GM12878 (cell line): ENCODE data around the gene MACROD2. TPM values are rescaled to one million over a fixed set of nuclear protein-coding genes. Genes with fewer than 3 reads are reported as not detected.

Experiments
- ATAC-seq: fragments of 200-7000 bp; cut with Tn5 transposase; 3 replicates; pipeline ENCODE4 v1.9.1; 2020; ENCODE audit warnings: mild to moderate bottlenecking, moderate library complexity
- BruUV-seq: library from RNA; stranded (reverse); fragments of 400-500 nt; replicated peaks from 2 replicates; lab custom pipeline; 2021; lab: Mats Ljungman, UMichigan
- CTCF ChIA-PET: fragments of 300-600 bp; sonication (Branson Sonifier 250); formaldehyde crosslinking; extraction: SDS; loops from one replicate; lab custom pipeline; 2021; ENCODE audit warnings: inconsistent platforms; lab: Yijun Ruan, JAX
- POLR2A ChIA-PET: fragments of 350-600 bp; formaldehyde crosslinking; extraction: SDS; loops from one replicate; lab custom pipeline; 2021; ENCODE audit warnings: inconsistent platforms; lab: Charles Lee
- RAD21 ChIA-PET: fragments of 300-600 bp; sonication (Branson Sonifier 250); formaldehyde crosslinking; loops from one replicate; lab custom pipeline; 2023; ENCODE audit warnings: antibody characterized with exemption; ENCODE audit not compliant: unreplicated experiment; lab: Charles Lee
- SMC1A ChIA-PET: fragments of 300-600 bp; sonication (Branson Sonifier 250); formaldehyde crosslinking; loops from one replicate; lab custom pipeline; 2023; ENCODE audit not compliant: unreplicated experiment, uncharacterized antibody; lab: Charles Lee
- DNase-seq: peaks from one replicate; pipeline ENCODE4 v3.0.0-alpha.2; 2011; ENCODE audit warnings: low read depth, low spot score
- FAIRE-seq: peaks from 3 replicates; lab custom pipeline; 2011; peaks lifted over from hg19 to GRCh38; lab: Jason Lieb, UNC
- H2AFZ ChIP-seq: 2 replicates; pipeline ENCODE4 v1.6.0; 2011; ENCODE audit warnings: low read depth, low read length, control low read depth; ENCODE audit not compliant: control insufficient read depth
- H3K27ac ChIP-seq: 2 replicates; pipeline ENCODE4 v1.5.1; 2011; ENCODE audit warnings: control low read depth; ENCODE audit not compliant: control insufficient read depth, insufficient read depth
- H3K27me3 ChIP-seq, 2 experiments: replicated peaks in 1 of 2; 2 replicates each; pipeline versions ENCODE4 v1.6.0 to v1.6.1; 2011; ENCODE audit warnings: low read length in 1 of 2; ENCODE audit not compliant: control insufficient read depth in 2 of 2, insufficient read depth in 2 of 2
- H3K36me3 ChIP-seq, 2 experiments: 2 replicates each; pipeline ENCODE4 v1.5.1; 2011; ENCODE audit warnings: low read length in 1 of 2; ENCODE audit not compliant: control insufficient read depth in 2 of 2, insufficient read depth in 2 of 2
- H3K4me1 ChIP-seq: 2 replicates; pipeline ENCODE4 v1.6.1; 2011; ENCODE audit warnings: mild to moderate bottlenecking, low read length, moderate library complexity, mixed read lengths; ENCODE audit not compliant: control insufficient read depth, insufficient read depth
- H3K4me2 ChIP-seq: 2 replicates; pipeline ENCODE4 v1.6.0; 2011; ENCODE audit warnings: control low read depth; ENCODE audit not compliant: control insufficient read depth, insufficient read depth
- H3K4me3 ChIP-seq: fragments of 200-600 bp; sonication (generic); 2 replicates; pipeline ENCODE4 v1.5.1; 2016
- H3K79me2 ChIP-seq: 2 replicates; pipeline ENCODE4 v1.6.0; 2011; ENCODE audit warnings: low read length; ENCODE audit not compliant: control insufficient read depth, insufficient read depth
- H3K9ac ChIP-seq: 2 replicates; pipeline ENCODE4 v1.8.0; 2011; ENCODE audit warnings: low read length, control low read depth, mixed read lengths; ENCODE audit not compliant: control insufficient read depth, insufficient read depth
- H3K9me3 ChIP-seq: replicated peaks from 3 replicates; pipeline ENCODE4 v1.5.1; 2011; ENCODE audit warnings: mild to moderate bottlenecking, low read length; ENCODE audit not compliant: control insufficient read depth, insufficient read depth
- H4K20me1 ChIP-seq: 2 replicates; pipeline ENCODE4 v1.6.0; 2011; ENCODE audit not compliant: control insufficient read depth, insufficient read depth
- ASH2L ChIP-seq: fragments of 300-600, 200-600 bp; sonication (generic); IDR thresholded peaks from 2 replicates; pipeline ENCODE4 v1.6.1; 2017; ENCODE audit warnings: low read depth, mild to moderate bottlenecking, borderline replicate concordance
- ATF3 ChIP-seq: IDR thresholded peaks from 2 replicates; pipeline ENCODE4 v1.6.1; 2011; ENCODE audit warnings: low read depth, mild to moderate bottlenecking, low read length, moderate library complexity, borderline replicate concordance; ENCODE audit errors: extremely low read depth
- BRCA1 ChIP-seq: IDR thresholded peaks from 2 replicates; pipeline ENCODE4 v1.6.1; 2011; ENCODE audit warnings: low read depth, low read length, improper control_type of control experiment
- FOXM1 ChIP-seq: IDR thresholded peaks from 2 replicates; pipeline ENCODE4 v1.6.1; 2012; ENCODE audit warnings: low read depth, mild to moderate bottlenecking, inconsistent platforms, low read length, moderate library complexity
- HDAC2 ChIP-seq: fragments of 200-600 bp; sonication (generic); IDR thresholded peaks from 2 replicates; pipeline ENCODE4 v1.6.1; 2017
- HDAC6 ChIP-seq: fragments of 200-600 bp; sonication (generic); IDR thresholded peaks from one replicate; pipeline ENCODE4 v1.8.0; 2017; ENCODE audit warnings: antibody characterized with exemption; ENCODE audit not compliant: unreplicated experiment
- IKZF2 ChIP-seq, 2 experiments: fragments of 450-650 bp; IDR thresholded peaks; 2 replicates each; pipeline ENCODE4 v1.6.1; 2017; ENCODE audit warnings: mild to moderate bottlenecking in 2 of 2, moderate library complexity in 2 of 2
- PAX5 ChIP-seq: IDR thresholded peaks from 2 replicates; pipeline ENCODE4 v1.6.1; 2011; ENCODE audit warnings: low read depth, low read length, borderline replicate concordance
- PAX8 ChIP-seq: fragments of 450-650 bp; IDR thresholded peaks from 2 replicates; pipeline ENCODE4 v1.6.1; 2017; ENCODE audit warnings: mild to moderate bottlenecking, moderate library complexity
- PBX3 ChIP-seq: IDR thresholded peaks from 2 replicates; pipeline ENCODE4 v1.6.1; 2011; ENCODE audit warnings: mild to moderate bottlenecking, low read depth, low read length, moderate library complexity; ENCODE audit not compliant: insufficient replicate concordance
- REST ChIP-seq: IDR thresholded peaks from 2 replicates; pipeline ENCODE4 v1.6.1; 2012; ENCODE audit warnings: mild to moderate bottlenecking, low read depth, low read length
- RUNX3 ChIP-seq: IDR thresholded peaks from 2 replicates; pipeline ENCODE4 v1.6.1; 2012; ENCODE audit warnings: low read length, inconsistent platforms
- SREBF1 ChIP-seq: IDR thresholded peaks from 2 replicates; pipeline ENCODE4 v1.6.1; 2012; ENCODE audit warnings: mild to moderate bottlenecking, low read length
- STAT1 ChIP-seq: fragments of 450-650 bp; conservative IDR thresholded peaks from 2 replicates; pipeline ENCODE4 v1.6.1; 2014; ENCODE audit warnings: antibody characterized with exemption, mild to moderate bottlenecking
- USF2 ChIP-seq: IDR thresholded peaks from 2 replicates; pipeline ENCODE4 v1.6.1; 2011; ENCODE audit warnings: low read depth, low read length, improper control_type of control experiment, borderline replicate concordance
- ZSCAN29 ChIP-seq: fragments of 450-650 bp; IDR thresholded peaks from 2 replicates; pipeline ENCODE4 v1.6.1; 2017; ENCODE audit warnings: mild to moderate bottlenecking, moderate library complexity
- WGBS: methylation state at CpG from one replicate; pipeline ENCODE4 v1.1.6; 2016; ENCODE audit warnings: low lambda C conversion rate; ENCODE audit not compliant: insufficient replicate concordance, insufficient coverage; ENCODE audit errors: missing lambda C conversion rate; 5-methylcytosine and 5-hydroxymethylcytosine counted together
- in situ Hi-C: fragments of 300-500 bp; cut with MboI; formaldehyde crosslinking; loops from 9 replicates; pipeline ENCODE4 v1.14.3; 2018; ENCODE audit warnings: mixed read lengths
- intact Hi-C: fragments of 100-400 bp; cut with micrococcal nuclease; formaldehyde crosslinking; loops from one replicate; pipeline ENCODE4 v1.14.2; 2022; ENCODE audit not compliant: unreplicated experiment
- polyA plus RNA-seq, 11 experiments: library from polyadenylated mRNA; depleted of rRNA in 4 of 11; unstranded in 6 of 11; stranded (reverse) in 5 of 11; fragments of >200 nt; fragmentation: Nextera tagmentation in 4 of 11; fragmentation: Illumina TruSeq in 1 of 11; extraction: Ambion mirVana in 4 of 11; extraction: Trizol in 1 of 11; gene quantifications; 1 replicate in 1 of 11; 2 replicates in 10 of 11; pipeline versions ENCODE4 v1.2.1 to v1.2.3, GENCODE V29; 2011 to 2016; ENCODE audit warnings: inconsistent platforms in 2 of 11, missing spikeins in 2 of 11, low read depth in 1 of 11
- total RNA-seq, 4 experiments: library from RNA; depleted of rRNA in 3 of 4; stranded (reverse); fragments of >200 nt in 3 of 4; fragmentation: Illumina TruSeq in 1 of 4; extraction: Trizol in 1 of 4; gene quantifications; 2 replicates each; pipeline versions ENCODE4 v1.2.1 to v1.2.3, GENCODE V29; 2013 to 2021

Gene MACROD2
- total and polyA plus RNA-seq, 10 of the 15 experiments (the other 5 are each of a cell fraction or from before 2014, with no cell fraction given): 1.1 to 21.5 (median 2.2) TPM

- no peak for TF ChIP-seq STAT1
- no peak for TF ChIP-seq ATF3
- no peak for TF ChIP-seq IKZF2 (IDR thresholded peaks at IDR 0.05)
Observed at GRCh38 chr20:15637950-15638754, 1642.8 kb downstream of the MACROD2 start (continued).

- intact Hi-C loops: no loop called here
- Histone ChIP-seq H3K36me3 (no peaks in the 10 kb centered on the region), H3K4me2 (no peak overlapping the region), H3K79me2 (no peaks in the 10 kb centered on the region), H3K27me3 (no peaks in the 10 kb centered on the region), H3K9ac (no peak overlapping the region)
- no peak for FAIRE-seq
- ChIA-PET SMC1A (no interaction called here), CTCF (no interaction called here)
- no peak for DNase-seq
- TF ChIP-seq FOXM1: no peak
- no peak for TF ChIP-seq REST
- TF ChIP-seq HDAC2: no peak
- TF ChIP-seq ASH2L: no peak
- no peak for TF ChIP-seq ZSCAN29
- TF ChIP-seq PAX8: no peak
- TF ChIP-seq PAX5: no peak
- TF ChIP-seq SREBF1: no peak
- no peak for TF ChIP-seq PBX3
- TF ChIP-seq HDAC6: no peak
- no peak for TF ChIP-seq USF2
- no peak for TF ChIP-seq BRCA1
- TF ChIP-seq STAT1: no peak
- no peak for TF ChIP-seq RUNX3
- TF ChIP-seq, all 136 proteins: peak for 0
- RAD21 ChIA-PET: no interaction called here
- Histone ChIP-seq H3K27ac (no peak overlapping the region), H3K4me3 (no peak overlapping the region), H3K9me3 (no peaks in the 10 kb centered on the region), H2AFZ (no peak overlapping the region), H3K4me1 (no peaks in the 10 kb centered on the region), H4K20me1 (no peaks in the 10 kb centered on the region)
- in situ Hi-C loops: no loop called here
- POLR2A ChIA-PET: no interaction called here
- BruUV-seq: no TSS peak
- 80% methylated on average over 5 of the region's 5 CpGs for WGBS
- ATAC-seq: no peak
Observed at GRCh38 chr20:15638816-15639215, 1643.5 kb downstream of the MACROD2 start.
